H1 (cell line): Measurements from ENCODE around the gene KCNN1. TPM values are rescaled to one million over a fixed set of nuclear protein-coding genes. Genes with fewer than 3 reads are reported as not detected.

Experiments
- CTCF ChIA-PET: fragments of 300-600 bp; sonication (Branson Sonifier 250); formaldehyde crosslinking; loops from one replicate; lab custom pipeline; 2021; ENCODE audit not compliant: partially characterized antibody; lab: Charles Lee
- POLR2A ChIA-PET: fragments of 300-600 bp; sonication (Branson Sonifier 250); formaldehyde crosslinking; loops from one replicate; lab custom pipeline; 2021; ENCODE audit warnings: inconsistent platforms; ENCODE audit not compliant: partially characterized antibody; lab: Charles Lee
- DNase-seq, 2 experiments: peaks; one replicate each; pipeline versions ENCODE4 v3.0.0 to v3.0.0-alpha.2; 2010 to 2022; ENCODE audit warnings: low spot score in 2 of 2, low read depth in 1 of 2, mixed read lengths in 1 of 2
- FAIRE-seq: peaks from 2 replicates; lab custom pipeline; 2011; peaks lifted over from hg19 to GRCh38; lab: Jason Lieb, UNC
- H2AFZ ChIP-seq: 2 replicates; pipeline ENCODE4 v1.8.1; 2012; ENCODE audit warnings: low read length, inconsistent platforms
- H2AK5ac ChIP-seq: 2 replicates; pipeline ENCODE4 v1.6.1; 2013; ENCODE audit warnings: low read depth, low read length
- H2BK120ac ChIP-seq: replicated peaks from 2 replicates; pipeline ENCODE3; 2013; ENCODE audit warnings: low read depth, low read length, inconsistent platforms
- H2BK12ac ChIP-seq: 2 replicates; pipeline ENCODE4 v1.6.1; 2013; ENCODE audit warnings: low read depth, low read length
- H2BK15ac ChIP-seq: 2 replicates; pipeline ENCODE4 v1.6.1; 2013; ENCODE audit warnings: low read length
- H2BK20ac ChIP-seq: 2 replicates; pipeline ENCODE4 v1.6.1; 2013; ENCODE audit warnings: low read length
- H2BK5ac ChIP-seq: 2 replicates; pipeline ENCODE4 v1.6.1; 2013; ENCODE audit warnings: low read depth, low read length
- H3K14ac ChIP-seq: 2 replicates; pipeline ENCODE4 v1.6.1; 2013; ENCODE audit warnings: inconsistent platforms; ENCODE audit not compliant: insufficient read length
- H3K18ac ChIP-seq: 2 replicates; pipeline ENCODE4 v1.6.1; 2013; ENCODE audit warnings: low read length; ENCODE audit errors: extremely low read depth
- H3K23ac ChIP-seq: 2 replicates; pipeline ENCODE4 v1.6.1; 2013; ENCODE audit warnings: inconsistent platforms; ENCODE audit not compliant: insufficient read length
- H3K23me2 ChIP-seq: 2 replicates; pipeline ENCODE4 v1.6.1; 2013; ENCODE audit warnings: low read depth, low read length
- H3K27ac ChIP-seq: 2 replicates; pipeline ENCODE4 v1.6.1; 2011; ENCODE audit warnings: low read depth, low read length, inconsistent platforms
- H3K27me3 ChIP-seq, 4 experiments: replicated peaks in 1 of 4; 1 replicate in 1 of 4; 2 replicates in 3 of 4; pipeline versions ENCODE4 v1.6.1 to v1.8.1; 2011 to 2013; ENCODE audit warnings: low read length in 3 of 4, mild to moderate bottlenecking in 3 of 4, inconsistent platforms in 2 of 4, mixed read lengths in 2 of 4, moderate library complexity in 1 of 4; ENCODE audit not compliant: control insufficient read depth in 3 of 4, insufficient read depth in 3 of 4; ENCODE audit errors: extremely low read depth in 1 of 4
- H3K36me3 ChIP-seq, 4 experiments: 2 replicates each; pipeline versions ENCODE4 v1.6.1 to v1.8.1; 2011 to 2013; ENCODE audit warnings: mild to moderate bottlenecking in 4 of 4, low read length in 3 of 4, moderate library complexity in 2 of 4, control low read depth in 1 of 4, inconsistent platforms in 1 of 4; ENCODE audit not compliant: insufficient read depth in 4 of 4, control insufficient read depth in 2 of 4
- H3K4ac ChIP-seq: replicated peaks from 2 replicates; pipeline ENCODE3; 2013; ENCODE audit warnings: low read length, low read depth, mixed read lengths, inconsistent platforms; ENCODE audit not compliant: insufficient read length
- H3K4me1 ChIP-seq, 4 experiments: replicated peaks in 1 of 4; 1 replicate in 1 of 4; 2 replicates in 3 of 4; pipeline versions ENCODE4 v1.6.1 to v1.8.1; 2011 to 2013; ENCODE audit warnings: low read length in 3 of 4, inconsistent platforms in 2 of 4, mixed read lengths in 1 of 4; ENCODE audit not compliant: insufficient read depth in 4 of 4, control insufficient read depth in 3 of 4
- H3K4me2 ChIP-seq, 2 experiments: 2 replicates each; pipeline versions ENCODE4 v1.6.1 to v1.8.1; 2011 to 2013; ENCODE audit warnings: low read depth in 2 of 2, low read length in 2 of 2, control low read depth in 1 of 2, inconsistent platforms in 1 of 2, mild to moderate bottlenecking in 1 of 2; ENCODE audit not compliant: insufficient read depth in 1 of 2
- H3K4me3 ChIP-seq, 4 experiments: fragments of 200-600, 300-600 bp in 1 of 4; sonication (generic), shearing (Covaris generic), sonication (Bioruptor Twin) in 1 of 4; 2 replicates each; pipeline versions ENCODE4 v1.5.1 to v1.8.1; 2011 to 2016; ENCODE audit warnings: low read length in 4 of 4, low read depth in 3 of 4, control low read depth in 2 of 4, inconsistent platforms in 2 of 4, mild to moderate bottlenecking in 2 of 4, mixed read lengths in 1 of 4, moderate library complexity in 1 of 4; ENCODE audit not compliant: insufficient read depth in 2 of 4; ENCODE audit errors: extremely low read depth in 1 of 4
- H3K56ac ChIP-seq: replicated peaks from 2 replicates; pipeline ENCODE3; 2013; ENCODE audit warnings: low read depth, mild to moderate bottlenecking, mixed read lengths, low read length, inconsistent platforms; ENCODE audit not compliant: insufficient read length
- H3K79me1 ChIP-seq: 2 replicates; pipeline ENCODE4 v1.6.1; 2013; ENCODE audit warnings: low read depth, low read length, control low read depth
- H3K79me2 ChIP-seq, 2 experiments: 2 replicates each; pipeline versions ENCODE4 v1.6.1 to v1.8.1; 2012 to 2013; ENCODE audit warnings: low read length in 2 of 2, mild to moderate bottlenecking in 2 of 2, inconsistent platforms in 1 of 2; ENCODE audit not compliant: insufficient read depth in 2 of 2, control insufficient read depth in 1 of 2
- H3K9ac ChIP-seq, 4 experiments: replicated peaks in 1 of 4; 1 replicate in 1 of 4; 2 replicates in 3 of 4; pipeline versions ENCODE4 v1.6.1 to v1.8.1; 2011 to 2013; ENCODE audit warnings: low read depth in 3 of 4, low read length in 3 of 4, control low read depth in 2 of 4, mild to moderate bottlenecking in 2 of 4, moderate library complexity in 2 of 4, inconsistent platforms in 1 of 4; ENCODE audit errors: extremely low read depth in 1 of 4
- H3K9me3 ChIP-seq, 2 experiments: 2 replicates each; pipeline versions ENCODE4 v1.6.1 to v1.8.1; 2012 to 2013; ENCODE audit warnings: mild to moderate bottlenecking in 2 of 2, moderate library complexity in 2 of 2, control low read depth in 1 of 2, inconsistent platforms in 1 of 2, low read depth in 1 of 2, low read length in 1 of 2, mixed read lengths in 1 of 2; ENCODE audit not compliant: insufficient read depth in 2 of 2
- H4K20me1 ChIP-seq, 2 experiments: replicated peaks in 1 of 2; 2 replicates each; pipeline versions ENCODE3 to v1.8.1; 2011 to 2013; ENCODE audit warnings: inconsistent platforms in 2 of 2, low read length in 2 of 2, mild to moderate bottlenecking in 1 of 2; ENCODE audit not compliant: insufficient read depth in 2 of 2, control insufficient read depth in 1 of 2
- H4K5ac ChIP-seq: 2 replicates; pipeline ENCODE4 v1.6.1; 2013; ENCODE audit warnings: low read length, low read depth, mixed read lengths, inconsistent platforms; ENCODE audit not compliant: insufficient read length
- H4K8ac ChIP-seq: 2 replicates; pipeline ENCODE4 v1.8.0; 2013; ENCODE audit warnings: mild to moderate bottlenecking, moderate library complexity, low read length, inconsistent platforms; ENCODE audit not compliant: insufficient read depth; ENCODE audit errors: extremely low read depth
- H4K91ac ChIP-seq: replicated peaks from 2 replicates; pipeline ENCODE3; 2013; ENCODE audit warnings: low read length, mixed read lengths, inconsistent platforms; ENCODE audit not compliant: insufficient read length
- CREB1 ChIP-seq: IDR thresholded peaks from 2 replicates; pipeline ENCODE4 v1.6.1; 2012; ENCODE audit warnings: inconsistent platforms
- FOSL1 ChIP-seq: IDR thresholded peaks from 2 replicates; pipeline ENCODE4 v1.6.1; 2011; ENCODE audit warnings: mild to moderate bottlenecking, low read depth, low read length, moderate library complexity; ENCODE audit not compliant: insufficient read depth
- KDM1A ChIP-seq: fragments of 200-600, 300-600 bp; sonication (generic); IDR thresholded peaks from 2 replicates; pipeline ENCODE4 v1.7.1; 2016; ENCODE audit warnings: mild to moderate bottlenecking, low read length, borderline replicate concordance
- PHF8 ChIP-seq: fragments of 200-600 bp; sonication (generic); conservative IDR thresholded peaks from 2 replicates; pipeline ENCODE4 v1.7.1; 2012; ENCODE audit warnings: low read depth, mild to moderate bottlenecking, inconsistent platforms, low read length, moderate library complexity
- SAP30 ChIP-seq: fragments of 300-600 bp; sonication (generic); IDR thresholded peaks from 2 replicates; pipeline ENCODE4 v1.7.1; 2012; ENCODE audit warnings: low read length, moderate library complexity, mild to moderate bottlenecking, inconsistent platforms; ENCODE audit not compliant: insufficient read depth, insufficient replicate concordance
- SIN3A ChIP-seq, 2 experiments: IDR thresholded peaks in 1 of 2; conservative IDR thresholded peaks in 1 of 2; 2 replicates each; pipeline ENCODE4 v1.6.1; 2011 to 2012; ENCODE audit warnings: low read length in 2 of 2, improper control_type of control experiment in 1 of 2, low read depth in 1 of 2, mild to moderate bottlenecking in 1 of 2
- SRF ChIP-seq: IDR thresholded peaks from 2 replicates; pipeline ENCODE4 v1.6.1; 2011; ENCODE audit warnings: mild to moderate bottlenecking, low read depth, low read length, moderate library complexity
- WGBS, 2 experiments: shearing (Covaris generic) in 1 of 2; methylation state at CpG; one replicate each; pipeline versions ENCODE4 v1.1.6 to v1.1.7; 2013 to 2015; ENCODE audit warnings: low lambda C conversion rate in 2 of 2, mixed read lengths in 2 of 2, inconsistent platforms in 1 of 2, low coverage in 1 of 2, missing lambda C conversion rate in 1 of 2; ENCODE audit not compliant: insufficient replicate concordance in 2 of 2, insufficient coverage in 1 of 2, insufficient read length in 1 of 2; ENCODE audit errors: extremely low coverage in 1 of 2, missing lambda C conversion rate in 1 of 2; 5-methylcytosine and 5-hydroxymethylcytosine counted together
- polyA plus RNA-seq, 7 experiments: library from polyadenylated mRNA; depleted of rRNA in 3 of 7; stranded (reverse) in 5 of 7; unstranded in 2 of 7; fragments of >200 nt in 5 of 7; fragments of 200-250 nt in 2 of 7; gene quantifications; 1 replicate in 5 of 7; 2 replicates in 1 of 7; 4 replicates in 1 of 7; pipeline versions ENCODE4 v1.2.1 to v1.2.3, GENCODE V29; 2011 to 2013; ENCODE audit warnings: missing spikeins in 2 of 7, mixed read lengths in 2 of 7
- total RNA-seq: library from RNA; stranded (reverse); fragmentation: NEBNext Ultra II Directional; extraction: Animal tissue kit (Norgen Biotek cat#: 25700); gene quantifications from 2 replicates; pipeline ENCODE4 v1.2.1, GENCODE V29; 2021
- TF ChIP-seq, protein P1 (sequence below): IDR thresholded peaks from 2 replicates; pipeline ENCODE4 v1.6.1; 2011; ENCODE audit warnings: low read length, improper control_type of control experiment

The KCNN1 gene
- total and polyA plus RNA-seq, 2 of the 8 experiments (the other 6 are each of a cell fraction or from before 2014, with no cell fraction given), result 11.0 to 12.5 TPM

DNA sequence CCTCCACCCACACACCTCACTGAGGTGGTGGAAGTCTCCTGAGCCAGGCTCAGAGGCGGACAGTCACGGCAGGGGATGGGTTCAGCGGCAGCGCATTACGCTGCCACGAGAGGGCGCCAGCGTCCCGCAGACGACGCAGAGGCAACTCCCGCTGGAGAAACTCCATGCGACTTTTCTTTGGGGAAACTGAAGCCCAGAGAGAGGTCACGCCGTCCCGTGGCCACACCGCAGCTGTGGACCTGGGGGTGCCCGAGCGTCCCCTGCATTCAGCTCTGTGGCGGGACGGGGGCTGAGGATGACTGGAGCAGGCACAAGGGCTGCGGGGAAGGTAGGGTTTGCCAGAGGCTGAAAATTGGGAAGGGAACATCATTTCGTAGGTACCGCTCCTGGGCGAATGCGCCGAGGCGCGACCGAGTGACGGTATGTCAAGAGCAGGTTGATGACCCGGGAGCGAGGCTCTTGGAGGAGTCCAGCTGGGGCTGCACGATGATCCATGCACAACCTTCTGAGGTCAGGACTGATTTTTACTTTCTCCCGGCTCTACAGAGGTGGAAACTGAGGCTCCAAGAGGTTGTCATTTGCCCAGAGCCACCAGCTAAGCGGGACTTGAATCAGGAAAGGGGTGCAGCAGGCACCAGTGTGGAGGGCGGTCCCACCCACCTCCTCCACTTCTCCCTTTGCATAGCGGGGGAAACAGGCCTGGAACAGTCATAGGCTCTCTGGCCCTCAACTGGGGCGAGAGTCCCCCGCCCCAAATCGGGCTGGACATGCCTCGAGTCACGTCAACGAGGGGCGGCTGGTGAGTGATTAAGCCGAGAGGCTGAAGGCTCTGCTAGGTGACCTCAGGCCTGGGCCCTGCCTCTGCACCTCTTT, 40.4 kb downstream of the KCNN1 start:
- no peaks in the 10 kb centered on the region for H3K79me2 ChIP-seq
- H3K27me3 ChIP-seq, result peaks cover 0 to under 1% (median under 1%) of the 10 kb centered on the region in 4 experiments; a peak in 2 of 7 replicates
- no peak overlapping the region for H4K91ac ChIP-seq
- peak overlapping the region; percentile 19 to 75 (median 62); a peak in 7 of 8 replicates for H3K4me3 ChIP-seq
- no peak overlapping the region for H2BK120ac ChIP-seq
- FAIRE-seq, result peak; percentile 68
- peaks cover 0 to 3% of the 10 kb centered on the region in 2 experiments; a peak in 1 of 4 replicates for H3K9me3 ChIP-seq
- H3K9ac ChIP-seq, result peak overlapping the region in 3 of 4 experiments; percentile 48 to 50 (median 50); a peak in 5 of 7 replicates
- no peaks in the 10 kb centered on the region for H3K79me1 ChIP-seq
- H3K23ac ChIP-seq, result no peak overlapping the region
- H3K4me2 ChIP-seq, result peak overlapping the region; percentile 57 to 100
- H2BK15ac ChIP-seq, result no peak overlapping the region
- H3K14ac ChIP-seq, result no peak overlapping the region
- H4K8ac ChIP-seq, result peak overlapping the region; percentile 30; the same call in 1 of the 2 replicates
- no peak overlapping the region for H2BK12ac ChIP-seq
- H2AFZ ChIP-seq, result peak overlapping the region; percentile 45; the same call in 1 of the 2 replicates
- H4K5ac ChIP-seq, result no peak overlapping the region
- no peak overlapping the region for H2AK5ac ChIP-seq
- no peak overlapping the region for H3K4ac ChIP-seq
- no peak overlapping the region for H3K27ac ChIP-seq
- POLR2A ChIA-PET, result interaction anchor here (0.9 to 2.0 kb wide), 11 partner anchors 10 to 148 kb away, joined by 3 to 5 read pairs (median 4); partner anchors contain the start of gene RPL18A
- no peak overlapping the region for H2BK5ac ChIP-seq
- peaks cover 12% of the 10 kb centered on the region for H3K23me2 ChIP-seq
- CTCF ChIA-PET, result interaction anchor here (0.5 to 3.3 kb wide), 21 partner anchors 9 to 175 kb away, joined by 3 to 34 read pairs (median 3); no protein-coding TSS in a partner anchor
- H3K36me3 ChIP-seq, result peaks cover 0 to 2% (median 0%) of the 10 kb centered on the region in 4 experiments; a peak in 1 of 8 replicates
- 5% methylated on average over 46 of the region's 46 CpGs; no CpG with 5 or more reads in 1 of the 2 experiments for whole genome bisulfite sequencing, 2 experiments
- H3K18ac ChIP-seq, result no peak overlapping the region
- H3K4me1 ChIP-seq, result peaks cover 0 to 11% (median 4%) of the 10 kb centered on the region in 4 experiments; a peak in 5 of 7 replicates
- H3K56ac ChIP-seq, result no peak overlapping the region
- DNase-seq, result peak in 1 of 2 experiments; percentile 95
- no peak overlapping the region for H2BK20ac ChIP-seq
- no peaks in the 10 kb centered on the region for H4K20me1 ChIP-seq
- no peak for TF ChIP-seq SRF
- TF ChIP-seq FOSL1, result no peak
- TF ChIP-seq PHF8, result no peak
- TF ChIP-seq, protein P1, sequence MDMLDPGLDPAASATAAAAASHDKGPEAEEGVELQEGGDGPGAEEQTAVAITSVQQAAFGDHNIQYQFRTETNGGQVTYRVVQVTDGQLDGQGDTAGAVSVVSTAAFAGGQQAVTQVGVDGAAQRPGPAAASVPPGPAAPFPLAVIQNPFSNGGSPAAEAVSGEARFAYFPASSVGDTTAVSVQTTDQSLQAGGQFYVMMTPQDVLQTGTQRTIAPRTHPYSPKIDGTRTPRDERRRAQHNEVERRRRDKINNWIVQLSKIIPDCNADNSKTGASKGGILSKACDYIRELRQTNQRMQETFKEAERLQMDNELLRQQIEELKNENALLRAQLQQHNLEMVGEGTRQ, result no peak
- peak; percentile 76 for TF ChIP-seq CREB1
- no peak for TF ChIP-seq SAP30
- peak in 1 of 2 experiments; percentile 88; a peak in 2 of 4 replicates for TF ChIP-seq SIN3A (conservative IDR thresholded peaks at IDR 0.05 in 1 of 2, IDR thresholded peaks at IDR 0.05 in 1 of 2; ENCODE audit: low read depth in 1 of 2, low read length in 2 of 2)
- no peak for TF ChIP-seq KDM1A
